ENCODE results near the gene KIAA0232.

DNA sequence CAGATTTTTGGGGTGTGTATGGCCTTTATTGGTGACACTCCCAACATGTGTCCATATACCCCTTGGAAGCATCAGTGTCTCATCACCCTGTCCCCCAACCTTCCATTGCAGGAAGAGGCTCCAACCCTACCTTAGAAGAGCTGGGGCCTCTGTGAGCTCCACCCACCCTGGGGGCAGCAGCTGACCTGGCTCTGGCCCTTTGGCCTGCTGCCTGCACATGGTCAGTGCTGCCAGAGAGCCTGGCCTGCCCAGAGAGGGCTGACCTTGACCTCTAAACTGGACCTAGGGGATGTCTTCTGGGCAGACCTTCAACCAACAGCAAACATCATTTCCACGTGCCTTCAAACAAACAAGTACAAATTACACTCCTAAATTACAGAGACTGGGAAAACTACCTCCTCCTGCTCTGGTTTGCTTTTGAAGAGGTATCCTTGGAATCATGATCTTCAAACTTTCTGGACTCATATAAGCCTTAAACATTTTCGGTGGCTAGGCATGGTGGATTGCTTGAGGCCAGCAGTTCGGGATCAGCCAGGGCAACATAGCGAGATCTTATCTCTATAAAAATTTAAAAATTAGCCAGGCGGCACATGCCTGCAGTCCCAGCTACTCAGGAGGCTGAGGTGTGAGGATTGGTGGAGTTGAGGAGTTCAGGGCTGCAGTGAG is 27.3 kb upstream of the KIAA0232 start:
- TF ChIP-seq, protein P1, sequence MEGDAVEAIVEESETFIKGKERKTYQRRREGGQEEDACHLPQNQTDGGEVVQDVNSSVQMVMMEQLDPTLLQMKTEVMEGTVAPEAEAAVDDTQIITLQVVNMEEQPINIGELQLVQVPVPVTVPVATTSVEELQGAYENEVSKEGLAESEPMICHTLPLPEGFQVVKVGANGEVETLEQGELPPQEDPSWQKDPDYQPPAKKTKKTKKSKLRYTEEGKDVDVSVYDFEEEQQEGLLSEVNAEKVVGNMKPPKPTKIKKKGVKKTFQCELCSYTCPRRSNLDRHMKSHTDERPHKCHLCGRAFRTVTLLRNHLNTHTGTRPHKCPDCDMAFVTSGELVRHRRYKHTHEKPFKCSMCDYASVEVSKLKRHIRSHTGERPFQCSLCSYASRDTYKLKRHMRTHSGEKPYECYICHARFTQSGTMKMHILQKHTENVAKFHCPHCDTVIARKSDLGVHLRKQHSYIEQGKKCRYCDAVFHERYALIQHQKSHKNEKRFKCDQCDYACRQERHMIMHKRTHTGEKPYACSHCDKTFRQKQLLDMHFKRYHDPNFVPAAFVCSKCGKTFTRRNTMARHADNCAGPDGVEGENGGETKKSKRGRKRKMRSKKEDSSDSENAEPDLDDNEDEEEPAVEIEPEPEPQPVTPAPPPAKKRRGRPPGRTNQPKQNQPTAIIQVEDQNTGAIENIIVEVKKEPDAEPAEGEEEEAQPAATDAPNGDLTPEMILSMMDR (IDR thresholded peaks at IDR 0.05 in 4 of 5, conservative IDR thresholded peaks at IDR 0.05 in 1 of 5): no peak
- no peak for TF ChIP-seq POLR2A (IDR thresholded peaks at IDR 0.05)
